HG03175 (cell line): Measurements from ENCODE around the gene NRIP2.

Experiments used
- ATAC-seq: cut with Tn5 transposase; IDR thresholded peaks from one replicate; pipeline ENCODE4 v1.9.1; 2021; ENCODE audit warnings: mild to moderate bottlenecking, moderate library complexity; ENCODE audit not compliant: unreplicated experiment

The NRIP2 gene

DNA sequence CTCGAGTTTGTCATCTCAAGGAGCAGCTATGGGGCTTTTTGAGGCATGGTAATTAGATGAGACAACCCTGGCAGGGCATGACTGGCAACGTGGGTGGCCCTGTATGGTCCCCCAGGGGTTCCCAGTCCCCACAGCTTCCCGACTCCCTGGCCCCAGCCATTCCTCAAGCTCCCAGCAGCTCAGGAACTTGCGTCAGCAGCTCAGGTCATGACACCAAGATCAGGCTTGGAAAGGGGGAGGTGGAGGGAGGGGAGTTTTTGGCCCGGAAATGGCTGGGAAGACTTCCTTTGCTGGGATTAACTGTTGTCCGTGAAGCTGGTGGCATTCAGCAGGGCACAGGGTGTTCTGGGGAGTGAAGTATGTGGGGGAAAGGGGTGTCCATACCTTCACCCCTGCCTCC lies 10.4 kb upstream of the NRIP2 start:
- ATAC-seq: no peak

GRCh38 chr12:2844786-2845185 lies 10.0 kb upstream of the NRIP2 start:
- ATAC-seq: no peak

GRCh38 chr12:2842948-2843347 lies 8.1 kb upstream of the NRIP2 start:
- ATAC-seq: no peak

GRCh38 chr12:2841056-2841650 lies 6.3 kb upstream of the NRIP2 start:
- no peak for ATAC-seq

DNA sequence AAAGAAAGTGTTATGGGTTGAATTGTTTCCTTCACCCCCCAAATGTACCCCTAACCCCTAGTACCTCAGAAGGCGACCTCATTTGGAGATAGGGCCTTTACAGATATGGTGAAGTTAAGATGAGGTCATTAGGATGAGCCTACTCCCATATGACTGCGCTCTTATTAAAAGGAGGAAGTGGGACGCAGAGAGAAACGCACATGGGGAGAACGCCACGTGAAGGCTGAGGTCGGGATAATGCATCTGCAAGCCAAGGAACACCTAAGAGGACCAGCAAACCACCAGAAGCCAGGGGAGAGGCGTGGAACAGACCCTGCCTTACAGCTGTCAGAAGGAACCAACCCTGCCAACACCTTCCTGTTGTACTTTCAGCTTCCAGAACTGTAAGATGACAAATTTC lies 1.7 kb upstream of the NRIP2 start:
- no peak for ATAC-seq

- no peak for ATAC-seq
Observed at GRCh38 chr12:2835691-2836403, 1.0 kb upstream of the NRIP2 start.

GRCh38 chr12:2833810-2834209 lies 1.0 kb downstream of the NRIP2 start:
- ATAC-seq: no peak

GRCh38 chr12:2833327-2833726 lies 1.5 kb downstream of the NRIP2 start:
- no peak for ATAC-seq

DNA sequence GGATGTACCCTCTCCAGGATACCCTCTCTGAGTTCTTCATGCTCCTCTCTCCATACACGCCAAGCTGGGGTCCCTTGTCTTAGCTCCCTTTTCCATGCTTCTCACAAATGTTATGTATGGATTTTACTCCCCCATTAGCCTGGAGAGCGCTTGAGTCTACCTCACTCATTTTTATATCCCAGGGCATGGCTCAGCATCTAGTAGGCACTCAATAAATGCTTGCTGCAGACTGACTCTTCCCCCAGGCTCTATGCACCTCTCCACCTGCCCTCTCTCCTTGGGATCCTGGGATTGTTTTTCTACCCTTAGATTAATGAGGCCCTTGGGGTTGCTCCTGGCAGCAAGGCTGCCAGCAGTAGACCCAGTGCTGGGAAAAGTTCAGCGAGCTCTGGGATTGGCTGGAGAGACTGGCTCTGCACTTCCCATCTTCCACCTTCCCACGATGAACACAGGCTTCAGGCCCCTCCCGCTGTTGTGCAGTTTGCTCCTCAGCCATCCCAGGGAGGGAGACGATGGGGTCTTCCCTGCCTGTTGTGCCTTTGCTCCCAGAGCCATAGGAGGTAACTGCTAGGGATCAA lies 2.2 kb downstream of the NRIP2 start:
- no peak for ATAC-seq

DNA sequence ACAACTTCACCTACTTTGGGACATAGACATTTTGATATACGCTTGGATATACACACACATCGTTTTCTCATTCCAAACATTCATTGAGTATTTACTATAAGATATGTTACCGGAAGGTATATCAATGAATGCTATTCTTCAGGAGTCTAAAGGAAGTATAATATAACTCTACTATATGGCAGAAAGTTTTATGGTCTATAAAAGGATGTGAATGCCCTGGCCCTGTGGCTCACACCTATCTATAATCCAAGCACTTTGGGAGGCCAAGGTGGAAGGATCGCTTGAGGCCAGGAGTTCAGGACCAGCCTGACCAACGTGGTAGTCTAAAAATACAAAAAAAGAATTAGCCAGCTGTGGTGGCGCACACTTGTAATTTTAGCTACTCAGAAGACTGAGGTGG lies 5.6 kb downstream of the NRIP2 start:
- ATAC-seq: no peak

GRCh38 chr12:2826721-2827515 lies 7.9 kb downstream of the NRIP2 start:
- no peak for ATAC-seq

- ATAC-seq: no peak
Observed at GRCh38 chr12:2826036-2826435, 8.8 kb downstream of the NRIP2 start.

- no peak for ATAC-seq
Observed at GRCh38 chr12:2825132-2825531, 9.7 kb downstream of the NRIP2 start.

DNA sequence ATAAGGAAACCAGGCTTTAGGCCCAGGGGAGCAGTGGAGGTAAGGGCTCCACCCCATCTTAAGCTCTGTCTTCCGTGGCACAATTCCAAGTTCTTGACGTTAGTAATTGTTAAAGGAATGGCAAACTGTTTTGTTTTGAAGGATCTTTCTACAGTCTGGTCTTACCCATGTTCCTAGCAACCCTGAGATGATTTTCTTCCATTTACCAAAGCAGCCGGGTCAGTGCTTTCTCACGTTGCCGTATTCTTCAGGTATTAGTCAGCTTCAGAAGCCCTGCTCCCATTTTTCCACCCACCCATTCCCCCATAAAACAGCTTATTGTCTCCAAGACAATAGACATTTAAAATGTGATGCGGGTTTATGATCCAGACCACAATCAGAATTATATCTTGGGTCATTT lies 10.3 kb downstream of the NRIP2 start:
- ATAC-seq: no peak

DNA sequence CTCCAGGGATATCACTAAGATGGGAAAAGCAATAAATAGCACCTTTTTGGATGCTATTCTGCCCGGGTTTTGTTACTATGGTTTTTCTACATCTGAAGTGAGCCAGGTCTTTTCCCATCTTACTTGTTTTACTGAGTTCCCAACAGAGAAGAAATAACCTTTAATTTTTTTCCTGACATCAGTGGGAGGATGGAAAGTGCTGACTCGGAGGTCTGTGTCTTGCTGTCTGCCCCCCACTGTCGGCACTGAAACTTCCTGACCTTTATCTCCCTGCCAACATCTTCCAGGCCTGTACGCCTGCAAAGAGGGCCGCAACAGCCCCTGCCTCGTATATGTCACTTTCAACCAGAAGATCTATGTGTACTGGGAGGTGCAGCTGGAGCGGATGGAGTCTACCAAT lies 11.4 kb downstream of the NRIP2 start:
- no peak for ATAC-seq

GRCh38 chr12:2820432-2820831 lies 14.4 kb downstream of the NRIP2 start:
- ATAC-seq: no peak

GRCh38 chr12:2819810-2820209 lies 15.0 kb downstream of the NRIP2 start:
- ATAC-seq: no peak

DNA sequence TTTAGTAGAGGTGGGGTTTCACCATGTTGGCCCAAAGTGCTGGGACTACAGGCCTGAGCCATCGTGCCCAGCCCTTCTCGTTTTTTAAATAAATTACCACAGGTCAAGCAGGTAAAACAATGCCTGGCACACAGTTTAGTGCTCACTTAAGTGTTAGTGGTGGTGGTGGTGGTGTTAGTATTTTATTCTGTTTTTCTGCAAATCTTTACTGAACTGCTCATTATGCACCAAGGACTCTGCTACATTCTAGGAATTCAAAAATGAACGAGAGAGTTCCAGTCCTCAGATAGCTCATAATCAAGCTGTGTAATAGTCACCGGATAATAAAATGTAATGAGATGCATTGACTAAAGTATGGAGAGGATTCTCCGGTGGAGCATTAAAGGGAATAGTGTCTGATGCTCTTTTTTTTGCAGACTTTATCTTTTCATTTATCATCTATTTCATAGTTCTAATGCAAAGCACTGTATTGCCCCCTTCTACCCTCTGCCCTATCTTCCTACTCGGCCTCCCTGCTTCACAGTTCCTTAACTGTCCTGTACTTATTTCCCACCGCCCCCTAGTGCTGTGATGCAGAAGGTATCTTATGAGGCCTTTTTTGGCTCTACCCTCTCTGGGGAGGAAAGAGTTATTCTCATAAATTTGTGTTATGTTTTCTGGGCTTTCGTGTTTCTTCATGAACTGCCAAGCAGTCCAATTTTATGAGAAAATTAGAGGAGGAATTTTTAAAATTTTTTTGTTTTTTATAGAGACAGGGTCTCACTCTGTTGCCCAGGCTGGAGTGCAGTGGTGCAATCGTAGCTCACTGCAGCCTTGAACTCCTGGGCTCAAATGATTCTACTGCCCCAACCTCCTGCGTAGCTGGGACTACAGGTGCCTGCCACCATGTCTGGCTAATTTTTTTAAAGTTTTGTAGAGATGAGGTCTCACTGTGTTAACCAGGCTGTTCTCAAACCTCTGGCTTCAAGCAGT lies 21.3 kb downstream of the NRIP2 start:
- no peak for ATAC-seq

DNA sequence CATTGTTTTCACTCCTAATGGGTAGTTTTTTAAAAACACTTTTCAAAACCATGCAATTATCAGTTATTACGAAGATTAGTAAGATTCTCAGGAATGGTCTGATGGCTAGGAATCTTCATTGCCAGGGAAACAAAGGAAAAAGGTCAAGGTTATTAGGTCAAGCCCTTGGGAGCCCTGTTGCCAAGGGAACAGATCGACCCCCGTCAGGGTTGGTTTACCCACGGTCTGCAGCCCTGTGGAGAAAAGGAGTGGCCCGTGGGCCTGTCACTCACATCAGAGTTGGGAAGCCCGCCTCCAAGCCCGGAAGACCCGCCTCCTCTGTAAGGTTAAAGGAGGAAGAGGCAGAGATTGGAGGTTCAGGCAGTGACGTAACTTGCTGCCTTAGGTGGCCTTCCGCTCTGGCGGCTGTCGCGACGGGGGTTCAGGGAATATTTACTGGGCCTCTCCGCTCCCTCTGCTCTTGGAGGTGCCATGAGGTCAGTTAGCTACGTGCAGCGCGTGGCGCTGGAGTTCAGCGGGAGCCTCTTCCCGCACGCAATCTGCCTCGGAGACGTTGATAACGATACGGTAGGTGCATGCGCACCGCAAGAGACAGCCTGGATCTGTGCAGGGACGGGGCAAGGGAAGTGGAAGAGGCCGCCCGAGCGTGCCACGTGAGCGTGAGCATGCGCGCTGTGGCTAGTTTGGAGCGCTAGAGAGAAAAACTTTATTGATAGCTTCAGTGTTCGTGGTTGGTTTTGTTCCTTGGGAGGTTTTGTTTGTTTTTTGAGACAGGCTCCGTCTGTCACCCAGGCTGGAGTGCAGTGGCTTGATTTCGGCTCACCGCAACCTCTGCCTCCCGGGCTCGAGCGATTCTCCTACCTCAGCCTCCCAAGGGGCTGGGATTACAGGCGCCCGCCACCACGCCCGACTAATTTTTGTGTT lies 22.3 kb downstream of the NRIP2 start, which contains the start of gene ITFG2:
Gene ITFG2 (plus strand): TSS at position 379 of the 924 bp plus-strand sequence. CDS start 93 bp downstream, at position 472.
- ATAC-seq: peak; percentile 98
